Measurements from ENCODE around the gene NPTN. TPM values are rescaled to one million over a fixed set of nuclear protein-coding genes. Genes with fewer than 3 reads are reported as not detected.

NPTN gene
- total RNA-seq, 1 experiment from 2014 or later: 164 TPM

DNA sequence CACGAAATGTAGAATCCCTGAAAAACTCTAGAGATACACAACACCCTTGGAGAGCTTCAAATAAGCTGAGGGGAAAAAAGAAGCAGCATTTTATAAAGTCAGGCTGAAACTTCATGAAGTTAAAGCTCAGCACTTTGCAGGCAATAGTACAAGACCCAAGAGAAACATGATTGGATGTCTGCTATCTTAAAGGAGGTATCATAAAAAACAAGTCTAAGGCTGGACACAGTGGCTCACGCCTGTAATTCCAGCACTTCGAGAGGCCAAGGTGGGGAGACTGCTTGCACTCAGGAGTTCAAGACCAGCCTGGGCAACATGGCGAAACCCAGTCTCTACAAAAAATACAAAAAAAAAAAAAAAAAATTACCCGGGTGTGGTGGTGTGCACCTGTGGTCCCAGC is 42.9 kb downstream of the NPTN start:
- no peak for DNase-seq

GRCh38 chr15:73589766-73590165 is 43.4 kb downstream of the NPTN start:
- DNase-seq: no peak
- POLR2A ChIA-PET (ENCODE audit: unreplicated experiment): no interaction called here
- H3K79me2 ChIP-seq (ENCODE audit: low read length): peaks cover 32% of the 10 kb centered on the region
- no TSS peak for BruUV-seq (replicated peaks)
- H4K20me1 ChIP-seq (ENCODE audit: low read length): peaks cover 24% of the 10 kb centered on the region; the same call in 1 of the 2 replicates
- no peak for TF ChIP-seq CTCF (conservative IDR thresholded peaks at IDR 0.05; ENCODE audit: low read depth, low read length)
- TF ChIP-seq EZH2 (IDR thresholded peaks at IDR 0.05; ENCODE audit: low read length, unreplicated experiment): no peak
- no peak for TF ChIP-seq EZH2phosphoT487 (IDR thresholded peaks at IDR 0.05; ENCODE audit: borderline replicate concordance, low read length)
- H3K4me2 ChIP-seq (ENCODE audit: low read length): no peak overlapping the region
- no peaks in the 10 kb centered on the region for H3K9me2 ChIP-seq (replicated peaks; ENCODE audit: low read length)
- intact Hi-C loops (cut with micrococcal nuclease): no loop called here
- H3K36me3 ChIP-seq (ENCODE audit: low read depth, low read length): peaks cover 40% of the 10 kb centered on the region
- H3F3A ChIP-seq (ENCODE audit: low read length, unreplicated experiment): no peaks in the 10 kb centered on the region
- CTCF ChIA-PET: no interaction called here
- H3K27me3 ChIP-seq (ENCODE audit: low read length): no peaks in the 10 kb centered on the region
- no peak overlapping the region for H3K4me3 ChIP-seq (ENCODE audit: low read length)
- peaks cover 7% of the 10 kb centered on the region; the same call in 1 of the 2 replicates for H3K4me1 ChIP-seq (ENCODE audit: insufficient read depth, low read length)
- H3K9me3 ChIP-seq (ENCODE audit: low read length): no peaks in the 10 kb centered on the region
- no peak overlapping the region for H3K27ac ChIP-seq (ENCODE audit: low read length)
- no peak for ATAC-seq
- H3K9ac ChIP-seq (ENCODE audit: low read length): no peak overlapping the region
- H2AFZ ChIP-seq (ENCODE audit: low read length): no peak overlapping the region

More for the DNA sequence above, 42.9 kb downstream of the NPTN start:
- no peaks in the 10 kb centered on the region for H3K9me2 ChIP-seq (replicated peaks; ENCODE audit: low read length)
- CTCF ChIA-PET: no interaction called here
- no peaks in the 10 kb centered on the region for H3K27me3 ChIP-seq (ENCODE audit: low read length)
- H3F3A ChIP-seq (ENCODE audit: low read length, unreplicated experiment): no peaks in the 10 kb centered on the region
- no peak overlapping the region for H2AFZ ChIP-seq (ENCODE audit: low read length)
- ATAC-seq: no peak
- H3K79me2 ChIP-seq (ENCODE audit: low read length): peaks cover 37% of the 10 kb centered on the region
- H3K9me3 ChIP-seq (ENCODE audit: low read length): no peaks in the 10 kb centered on the region
- no peak overlapping the region for H3K9ac ChIP-seq (ENCODE audit: low read length)
- H3K27ac ChIP-seq (ENCODE audit: low read length): no peak overlapping the region
- POLR2A ChIA-PET (ENCODE audit: unreplicated experiment): no interaction called here
- peaks cover 40% of the 10 kb centered on the region for H3K36me3 ChIP-seq (ENCODE audit: low read depth, low read length)
- TF ChIP-seq EZH2phosphoT487 (IDR thresholded peaks at IDR 0.05; ENCODE audit: borderline replicate concordance, low read length) (no peak), CTCF (conservative IDR thresholded peaks at IDR 0.05; ENCODE audit: low read depth, low read length) (no peak), EZH2 (IDR thresholded peaks at IDR 0.05; ENCODE audit: low read length, unreplicated experiment) (no peak)
- H3K4me1 ChIP-seq (ENCODE audit: insufficient read depth, low read length): peaks cover 7% of the 10 kb centered on the region; the same call in 1 of the 2 replicates
- H4K20me1 ChIP-seq (ENCODE audit: low read length): peaks cover 29% of the 10 kb centered on the region
- H3K4me2 ChIP-seq (ENCODE audit: low read length): no peak overlapping the region
- intact Hi-C loops (cut with micrococcal nuclease): no loop called here
- no peak overlapping the region for H3K4me3 ChIP-seq (ENCODE audit: low read length)
- no TSS peak for BruUV-seq (replicated peaks)

- Histone ChIP-seq H3K9ac (ENCODE audit: low read length) (no peak overlapping the region), H3F3A (ENCODE audit: low read length, unreplicated experiment) (no peaks in the 10 kb centered on the region), H3K9me3 (ENCODE audit: low read length) (no peaks in the 10 kb centered on the region), H3K36me3 (ENCODE audit: low read depth, low read length) (peaks cover 46% of the 10 kb centered on the region), H3K27me3 (ENCODE audit: low read length) (no peaks in the 10 kb centered on the region), H3K4me2 (ENCODE audit: low read length) (no peak overlapping the region), H3K27ac (ENCODE audit: low read length) (no peak overlapping the region), H2AFZ (ENCODE audit: low read length) (no peak overlapping the region), H3K79me2 (ENCODE audit: low read length) (no peaks in the 10 kb centered on the region), H3K9me2 (replicated peaks; ENCODE audit: low read length) (no peaks in the 10 kb centered on the region), H3K4me3 (ENCODE audit: low read length) (no peak overlapping the region), H3K4me1 (ENCODE audit: insufficient read depth, low read length) (no peaks in the 10 kb centered on the region), H4K20me1 (ENCODE audit: low read length) (no peaks in the 10 kb centered on the region)
- POLR2A ChIA-PET (ENCODE audit: unreplicated experiment): no interaction called here
- DNase-seq (no peak), ATAC-seq (no peak)
- intact Hi-C loops (cut with micrococcal nuclease): no loop called here
- CTCF ChIA-PET: interaction anchor here (0.6 kb wide), 1 partner anchor 15 kb away, joined by 3 read pairs; no protein-coding TSS in a partner anchor
- no peak for TF ChIP-seq EZH2phosphoT487 (IDR thresholded peaks at IDR 0.05; ENCODE audit: borderline replicate concordance, low read length)
- BruUV-seq (replicated peaks): no TSS peak
These were observed 47.1 kb downstream of the NPTN start for GRCh38 chr15:73585871-73586654.

All from PC-3 (cell line).